ENCODE results near the gene FAM228A.
"Not testable (repeated sequence)": the region's sequence is repeated elsewhere in the genome, so short reads cannot be mapped to it uniquely, and the experiment has no call there.

Gene FAM228A

DNA sequence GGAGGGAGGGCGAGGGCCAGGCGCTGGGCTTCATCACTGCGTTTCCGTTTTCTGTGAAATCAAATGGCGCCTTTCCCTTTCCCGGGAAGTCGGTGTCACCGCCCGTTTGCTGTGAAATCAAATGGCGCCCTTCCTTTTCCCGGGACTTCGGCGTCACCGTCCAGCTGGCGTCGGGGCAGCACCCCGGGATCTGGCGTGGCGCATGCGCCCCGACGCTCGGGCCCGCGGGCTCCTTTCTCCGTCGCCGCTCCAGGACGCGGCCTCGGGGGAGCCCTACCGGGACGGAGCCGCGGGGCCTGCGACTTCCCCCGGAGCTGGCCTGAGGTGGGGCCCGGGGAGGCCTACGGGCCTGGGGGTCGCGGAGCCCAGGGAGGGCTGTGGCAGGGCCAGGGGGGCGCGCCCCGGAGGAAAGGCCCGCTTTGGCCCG, at the start of gene FAM228A:
TSS of gene FAM228A (plus strand) at position 203 of the 427 bp plus-strand sequence. CDS start 428 bp downstream, outside the sequence.
- Histone ChIP-seq H3K27me3 (ENCODE audit: control insufficient read depth, insufficient read depth, low read length) (no peaks in the 10 kb centered on the region), H3K9me3 (ENCODE audit: control insufficient read depth, insufficient read depth, low read depth, low read length) (no peaks in the 10 kb centered on the region), H3K9ac (ENCODE audit: low read length) (no peak within 1 kb of the TSS), H3K4me3 (ENCODE audit: low read depth, low read length) (no peak within 1 kb of the TSS), H3K36me3 (ENCODE audit: control insufficient read depth, insufficient read depth, low read length) (no peaks in the 10 kb centered on the region), H3K27ac (ENCODE audit: low read depth, low read length) (no peak within 1 kb of the TSS), H3K4me1 (ENCODE audit: control insufficient read depth, insufficient read depth, low read length) (no peaks in the 10 kb centered on the region)

- peaks cover 13% of the 10 kb centered on the region; the same call in 1 of the 2 replicates for H3K4me1 ChIP-seq (ENCODE audit: control insufficient read depth, insufficient read depth, low read length)
- peaks cover 15% of the 10 kb centered on the region for H3K27me3 ChIP-seq (ENCODE audit: control insufficient read depth, insufficient read depth, low read length)
- H3K36me3 ChIP-seq (ENCODE audit: control insufficient read depth, insufficient read depth, low read length), result no peaks in the 10 kb centered on the region
- H3K9ac ChIP-seq (ENCODE audit: low read length), result no peak overlapping the region
- no peak overlapping the region for H3K4me3 ChIP-seq (ENCODE audit: low read depth, low read length)
- no peaks in the 10 kb centered on the region for H3K9me3 ChIP-seq (ENCODE audit: control insufficient read depth, insufficient read depth, low read depth, low read length)
- H3K27ac ChIP-seq (ENCODE audit: low read depth, low read length), result no peak overlapping the region
Measured at GRCh38 chr2:24125956-24126355, 48.9 kb upstream of the FAM228A start.

DNA sequence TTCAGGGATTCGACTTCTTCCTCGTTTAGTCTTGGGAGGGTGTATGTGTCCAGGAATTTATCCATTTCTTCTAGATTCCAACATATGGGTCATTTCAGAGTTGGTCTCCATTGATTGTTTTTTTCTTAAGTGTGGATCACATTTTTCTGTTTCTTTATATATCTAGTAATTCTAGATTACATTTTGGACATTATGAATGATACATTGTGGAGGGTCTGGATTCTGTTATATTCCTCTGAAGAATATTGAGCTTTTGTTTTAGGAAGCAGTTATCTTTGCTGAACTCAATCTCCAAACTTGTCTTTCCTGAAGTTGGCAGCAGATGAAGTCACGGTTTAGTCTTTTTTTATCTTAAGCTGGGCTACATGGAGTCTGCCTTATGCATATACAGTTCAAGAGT, 42.3 kb upstream of the FAM228A start:
- no peak overlapping the region for H3K9ac ChIP-seq (ENCODE audit: low read length)
- H3K36me3 ChIP-seq (ENCODE audit: control insufficient read depth, insufficient read depth, low read length), result no peaks in the 10 kb centered on the region
- H3K4me3 ChIP-seq (ENCODE audit: low read depth, low read length), result no peak overlapping the region
- H3K4me1 ChIP-seq (ENCODE audit: control insufficient read depth, insufficient read depth, low read length), result no peaks in the 10 kb centered on the region
- H3K27me3 ChIP-seq (ENCODE audit: control insufficient read depth, insufficient read depth, low read length), result no peaks in the 10 kb centered on the region
- no peak overlapping the region for H3K27ac ChIP-seq (ENCODE audit: low read depth, low read length)
- peaks cover 4% of the 10 kb centered on the region; the same call in 1 of the 2 replicates for H3K9me3 ChIP-seq (ENCODE audit: control insufficient read depth, insufficient read depth, low read depth, low read length)

GRCh38 chr2:24140305-24140704, 34.5 kb upstream of the FAM228A start:
- not testable (repeated sequence) for H3K36me3 ChIP-seq (ENCODE audit: control insufficient read depth, insufficient read depth, low read length); H3K4me3 ChIP-seq (ENCODE audit: low read depth, low read length); H3K27me3 ChIP-seq (ENCODE audit: control insufficient read depth, insufficient read depth, low read length); H3K9me3 ChIP-seq (ENCODE audit: control insufficient read depth, insufficient read depth, low read depth, low read length); H3K4me1 ChIP-seq (ENCODE audit: control insufficient read depth, insufficient read depth, low read length); H3K27ac ChIP-seq (ENCODE audit: low read depth, low read length); H3K9ac ChIP-seq (ENCODE audit: low read length)

DNA sequence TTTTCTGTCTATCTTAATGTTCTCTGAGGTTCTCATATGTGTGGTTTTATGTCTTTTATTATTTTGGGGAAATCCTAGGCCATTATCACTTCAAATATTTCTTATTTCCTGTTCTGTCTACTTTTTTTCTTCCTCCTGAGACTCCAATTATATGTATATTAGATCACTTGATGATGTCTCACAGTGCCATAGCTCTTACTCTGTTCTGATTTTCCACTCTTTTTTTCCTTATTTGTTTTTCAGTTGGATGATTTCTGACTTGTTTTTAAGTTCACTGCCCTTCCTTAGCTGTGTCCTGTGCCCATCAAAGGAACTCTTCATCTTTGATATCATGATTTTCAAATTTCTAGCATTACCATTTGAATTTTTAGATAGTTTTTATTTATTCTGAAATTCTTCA, 27.5 kb upstream of the FAM228A start:
- Histone ChIP-seq H3K9me3 (ENCODE audit: control insufficient read depth, insufficient read depth, low read depth, low read length) (peaks cover 10% of the 10 kb centered on the region), H3K4me1 (ENCODE audit: control insufficient read depth, insufficient read depth, low read length) (no peaks in the 10 kb centered on the region), H3K27ac (ENCODE audit: low read depth, low read length) (no peak overlapping the region)

GRCh38 chr2:24152413-24153197, 22.2 kb upstream of the FAM228A start:
- H3K9ac ChIP-seq (ENCODE audit: low read length), result no peak overlapping the region
- no peak overlapping the region for H3K4me3 ChIP-seq (ENCODE audit: low read depth, low read length)
- H3K36me3 ChIP-seq (ENCODE audit: control insufficient read depth, insufficient read depth, low read length), result no peaks in the 10 kb centered on the region
- H3K27me3 ChIP-seq (ENCODE audit: control insufficient read depth, insufficient read depth, low read length), result no peaks in the 10 kb centered on the region
- no peak overlapping the region for H3K27ac ChIP-seq (ENCODE audit: low read depth, low read length)
- no peaks in the 10 kb centered on the region for H3K4me1 ChIP-seq (ENCODE audit: control insufficient read depth, insufficient read depth, low read length)
- H3K9me3 ChIP-seq (ENCODE audit: control insufficient read depth, insufficient read depth, low read depth, low read length), result peaks cover 8% of the 10 kb centered on the region

More for the DNA sequence above, 27.5 kb upstream of the FAM228A start:
- no peaks in the 10 kb centered on the region for H3K36me3 ChIP-seq (ENCODE audit: control insufficient read depth, insufficient read depth, low read length)
- no peak overlapping the region for H3K9ac ChIP-seq (ENCODE audit: low read length)
- H3K4me3 ChIP-seq (ENCODE audit: low read depth, low read length), result no peak overlapping the region
- no peaks in the 10 kb centered on the region for H3K27me3 ChIP-seq (ENCODE audit: control insufficient read depth, insufficient read depth, low read length)

- no peaks in the 10 kb centered on the region for H3K4me1 ChIP-seq (ENCODE audit: control insufficient read depth, insufficient read depth, low read length)
- no peaks in the 10 kb centered on the region for H3K27me3 ChIP-seq (ENCODE audit: control insufficient read depth, insufficient read depth, low read length)
- peaks cover 3% of the 10 kb centered on the region; the same call in 1 of the 2 replicates for H3K9me3 ChIP-seq (ENCODE audit: control insufficient read depth, insufficient read depth, low read depth, low read length)
- H3K36me3 ChIP-seq (ENCODE audit: control insufficient read depth, insufficient read depth, low read length), result no peaks in the 10 kb centered on the region
- H3K9ac ChIP-seq (ENCODE audit: low read length), result no peak overlapping the region
- H3K27ac ChIP-seq (ENCODE audit: low read depth, low read length), result no peak overlapping the region
- H3K4me3 ChIP-seq (ENCODE audit: low read depth, low read length), result no peak overlapping the region
Measured at GRCh38 chr2:24153478-24153877, 21.4 kb upstream of the FAM228A start.

DNA sequence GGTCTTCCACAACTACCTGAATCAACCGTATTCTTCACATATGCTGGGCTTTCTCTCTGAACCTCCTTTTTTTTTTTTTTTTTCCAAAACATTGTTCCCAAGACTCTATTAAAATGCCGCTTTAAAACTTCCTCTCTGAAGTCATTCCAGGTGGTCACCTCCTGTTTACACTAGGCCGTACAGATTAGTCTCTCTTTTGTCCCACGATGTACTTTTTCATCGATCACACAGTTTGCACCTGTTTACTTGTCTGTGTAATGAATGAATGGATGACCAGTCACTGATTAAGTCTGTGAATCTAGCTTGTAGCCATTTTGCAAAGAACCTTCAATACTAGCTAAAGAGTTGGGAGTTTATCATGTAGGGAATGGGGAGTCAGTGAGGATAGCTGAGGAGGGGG, 16.7 kb upstream of the FAM228A start:
- H3K27me3 ChIP-seq (ENCODE audit: control insufficient read depth, insufficient read depth, low read length), result no peaks in the 10 kb centered on the region
- no peak overlapping the region for H3K4me3 ChIP-seq (ENCODE audit: low read depth, low read length)
- no peak overlapping the region for H3K27ac ChIP-seq (ENCODE audit: low read depth, low read length)

DNA sequence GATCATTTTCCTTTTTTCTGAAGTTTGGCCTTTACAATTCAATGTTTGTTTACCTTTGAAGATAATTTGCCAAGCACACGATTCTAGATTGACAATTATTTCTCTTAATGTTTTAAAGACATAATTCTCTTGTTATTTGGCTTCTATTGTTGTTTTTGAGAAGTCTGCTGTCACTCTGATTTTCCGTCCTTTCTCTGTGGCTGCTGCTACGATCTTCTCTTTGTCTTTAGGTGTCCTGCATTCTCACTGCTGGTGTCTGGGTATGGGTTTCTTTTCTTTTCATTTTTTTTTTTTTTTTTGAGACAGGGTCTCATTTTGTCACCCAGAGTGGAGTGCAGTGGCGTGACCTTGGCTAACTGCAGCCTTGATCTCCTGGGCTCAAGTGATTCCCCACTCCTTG, 15.1 kb upstream of the FAM228A start:
- peaks cover 6% of the 10 kb centered on the region for H3K9me3 ChIP-seq (ENCODE audit: control insufficient read depth, insufficient read depth, low read depth, low read length)
- no peaks in the 10 kb centered on the region for H3K27me3 ChIP-seq (ENCODE audit: control insufficient read depth, insufficient read depth, low read length)
- no peak overlapping the region for H3K4me3 ChIP-seq (ENCODE audit: low read depth, low read length)
- H3K4me1 ChIP-seq (ENCODE audit: control insufficient read depth, insufficient read depth, low read length), result no peaks in the 10 kb centered on the region
- H3K9ac ChIP-seq (ENCODE audit: low read length), result no peak overlapping the region
- no peak overlapping the region for H3K27ac ChIP-seq (ENCODE audit: low read depth, low read length)
- H3K36me3 ChIP-seq (ENCODE audit: control insufficient read depth, insufficient read depth, low read length), result no peaks in the 10 kb centered on the region

More for the DNA sequence above, 16.7 kb upstream of the FAM228A start:
- no peaks in the 10 kb centered on the region for H3K4me1 ChIP-seq (ENCODE audit: control insufficient read depth, insufficient read depth, low read length)
- no peaks in the 10 kb centered on the region for H3K36me3 ChIP-seq (ENCODE audit: control insufficient read depth, insufficient read depth, low read length)
- H3K9me3 ChIP-seq (ENCODE audit: control insufficient read depth, insufficient read depth, low read depth, low read length), result peaks cover 6% of the 10 kb centered on the region
- H3K9ac ChIP-seq (ENCODE audit: low read length), result no peak overlapping the region

DNA sequence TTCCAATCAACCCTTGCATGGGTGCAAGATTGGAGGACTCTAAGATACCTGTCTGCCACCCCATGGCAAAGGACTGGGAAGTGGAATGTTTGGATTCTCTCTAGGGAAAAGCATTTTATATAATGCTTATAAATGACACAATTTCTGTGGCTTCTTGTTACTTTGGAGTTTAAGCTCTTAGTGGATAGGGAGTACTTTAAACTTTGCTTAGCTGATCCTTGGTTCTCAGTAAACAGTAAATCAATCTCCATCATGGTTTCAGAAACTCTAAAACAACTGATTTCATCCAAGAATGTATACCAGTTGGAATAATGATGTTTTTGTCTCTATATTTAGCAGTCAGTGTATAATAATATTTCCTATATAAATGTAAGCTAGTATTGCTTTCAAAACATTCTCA, 14.1 kb upstream of the FAM228A start:
- no peaks in the 10 kb centered on the region for H3K36me3 ChIP-seq (ENCODE audit: control insufficient read depth, insufficient read depth, low read length)
- H3K27me3 ChIP-seq (ENCODE audit: control insufficient read depth, insufficient read depth, low read length), result no peaks in the 10 kb centered on the region
- H3K4me1 ChIP-seq (ENCODE audit: control insufficient read depth, insufficient read depth, low read length), result no peaks in the 10 kb centered on the region
- no peak overlapping the region for H3K9ac ChIP-seq (ENCODE audit: low read length)
- H3K9me3 ChIP-seq (ENCODE audit: control insufficient read depth, insufficient read depth, low read depth, low read length), result peaks cover 6% of the 10 kb centered on the region
- no peak overlapping the region for H3K27ac ChIP-seq (ENCODE audit: low read depth, low read length)
- H3K4me3 ChIP-seq (ENCODE audit: low read depth, low read length), result no peak overlapping the region

DNA sequence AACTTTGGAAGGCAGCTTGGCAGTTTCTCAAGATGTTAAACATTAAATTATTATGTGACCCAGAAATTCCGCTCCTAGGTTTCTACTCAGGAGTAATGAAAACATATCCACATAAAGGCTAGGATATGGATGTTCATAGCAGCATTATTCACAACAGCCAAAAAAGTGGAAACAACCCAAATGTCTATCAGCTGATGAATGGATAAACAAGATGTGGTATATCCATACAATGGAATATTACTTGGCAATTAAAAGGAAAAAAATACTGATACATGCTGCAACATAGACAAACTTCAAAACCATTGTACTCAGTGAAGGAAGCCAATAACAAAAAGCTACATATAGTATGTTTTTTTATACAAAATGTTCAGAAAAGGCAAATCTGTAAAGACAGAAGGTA, 12.4 kb upstream of the FAM228A start:
- Histone ChIP-seq H3K9ac (ENCODE audit: low read length) (no peak overlapping the region), H3K36me3 (ENCODE audit: control insufficient read depth, insufficient read depth, low read length) (no peaks in the 10 kb centered on the region), H3K4me1 (ENCODE audit: control insufficient read depth, insufficient read depth, low read length) (0 out of 2 replicates have a peak, but pooled peaks cover 3% of the 10 kb centered on the region), H3K27me3 (ENCODE audit: control insufficient read depth, insufficient read depth, low read length) (no peaks in the 10 kb centered on the region), H3K9me3 (ENCODE audit: control insufficient read depth, insufficient read depth, low read depth, low read length) (peaks cover 6% of the 10 kb centered on the region), H3K27ac (ENCODE audit: low read depth, low read length) (no peak overlapping the region), H3K4me3 (ENCODE audit: low read depth, low read length) (no peak overlapping the region)

Measured in HUES6 (cell line).